ENCODE measurements around the gene TMPRSS6. TPM values are rescaled to one million over a fixed set of nuclear protein-coding genes. Genes with fewer than 3 reads are reported as not detected.

The TMPRSS6 gene
- total RNA-seq, 1 donor, result not detected

DNA sequence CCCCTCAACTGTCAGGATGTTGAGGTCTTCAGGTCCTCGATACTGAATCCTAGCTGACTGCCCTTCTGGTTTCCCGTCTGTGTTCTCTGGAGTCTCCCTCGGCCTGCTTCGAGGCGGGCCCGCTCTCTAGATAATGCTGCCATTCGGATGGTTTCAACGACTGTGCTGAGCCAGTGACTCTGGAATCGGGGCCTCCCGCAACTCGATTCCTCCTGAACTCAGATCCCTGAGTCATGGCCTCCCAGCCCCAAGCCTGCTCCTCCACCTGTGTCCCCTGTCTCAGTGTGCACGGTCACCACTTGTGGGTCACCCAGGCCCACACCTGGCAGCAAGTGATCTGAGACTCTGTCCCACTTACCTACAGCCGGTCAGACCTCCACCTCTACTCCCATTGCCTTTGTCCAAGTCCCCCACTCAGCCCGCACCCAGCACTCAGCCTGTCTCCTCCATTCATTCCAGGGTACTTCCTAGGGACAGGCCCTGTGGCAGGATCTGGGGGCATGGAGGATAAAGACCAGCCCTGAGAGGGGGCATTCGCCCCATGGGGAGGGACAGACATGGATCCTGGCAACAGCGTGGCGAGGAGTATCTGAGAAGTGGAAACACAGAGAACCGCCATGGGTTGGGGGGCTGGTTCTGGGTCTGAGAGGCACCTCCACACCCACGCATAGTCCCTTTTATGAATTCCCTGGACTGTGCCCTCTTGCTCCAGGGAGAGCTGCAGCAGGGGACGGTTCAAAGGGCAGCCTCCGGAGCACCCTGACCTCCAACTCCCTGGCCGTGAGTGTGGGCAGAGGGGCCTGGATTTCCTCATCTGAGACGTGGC lies 75.7 kb downstream of the TMPRSS6 start:
- no peaks in the 10 kb centered on the region for H3K79me2 ChIP-seq (ENCODE audit: insufficient read depth, low read length)
- H3K4me2 ChIP-seq (ENCODE audit: insufficient read depth, low read length), result no peak overlapping the region
- TF ChIP-seq, protein P1, sequence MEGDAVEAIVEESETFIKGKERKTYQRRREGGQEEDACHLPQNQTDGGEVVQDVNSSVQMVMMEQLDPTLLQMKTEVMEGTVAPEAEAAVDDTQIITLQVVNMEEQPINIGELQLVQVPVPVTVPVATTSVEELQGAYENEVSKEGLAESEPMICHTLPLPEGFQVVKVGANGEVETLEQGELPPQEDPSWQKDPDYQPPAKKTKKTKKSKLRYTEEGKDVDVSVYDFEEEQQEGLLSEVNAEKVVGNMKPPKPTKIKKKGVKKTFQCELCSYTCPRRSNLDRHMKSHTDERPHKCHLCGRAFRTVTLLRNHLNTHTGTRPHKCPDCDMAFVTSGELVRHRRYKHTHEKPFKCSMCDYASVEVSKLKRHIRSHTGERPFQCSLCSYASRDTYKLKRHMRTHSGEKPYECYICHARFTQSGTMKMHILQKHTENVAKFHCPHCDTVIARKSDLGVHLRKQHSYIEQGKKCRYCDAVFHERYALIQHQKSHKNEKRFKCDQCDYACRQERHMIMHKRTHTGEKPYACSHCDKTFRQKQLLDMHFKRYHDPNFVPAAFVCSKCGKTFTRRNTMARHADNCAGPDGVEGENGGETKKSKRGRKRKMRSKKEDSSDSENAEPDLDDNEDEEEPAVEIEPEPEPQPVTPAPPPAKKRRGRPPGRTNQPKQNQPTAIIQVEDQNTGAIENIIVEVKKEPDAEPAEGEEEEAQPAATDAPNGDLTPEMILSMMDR (IDR thresholded peaks at IDR 0.05; ENCODE audit: extremely low read depth, low read depth, low read length), result no peak

DNA sequence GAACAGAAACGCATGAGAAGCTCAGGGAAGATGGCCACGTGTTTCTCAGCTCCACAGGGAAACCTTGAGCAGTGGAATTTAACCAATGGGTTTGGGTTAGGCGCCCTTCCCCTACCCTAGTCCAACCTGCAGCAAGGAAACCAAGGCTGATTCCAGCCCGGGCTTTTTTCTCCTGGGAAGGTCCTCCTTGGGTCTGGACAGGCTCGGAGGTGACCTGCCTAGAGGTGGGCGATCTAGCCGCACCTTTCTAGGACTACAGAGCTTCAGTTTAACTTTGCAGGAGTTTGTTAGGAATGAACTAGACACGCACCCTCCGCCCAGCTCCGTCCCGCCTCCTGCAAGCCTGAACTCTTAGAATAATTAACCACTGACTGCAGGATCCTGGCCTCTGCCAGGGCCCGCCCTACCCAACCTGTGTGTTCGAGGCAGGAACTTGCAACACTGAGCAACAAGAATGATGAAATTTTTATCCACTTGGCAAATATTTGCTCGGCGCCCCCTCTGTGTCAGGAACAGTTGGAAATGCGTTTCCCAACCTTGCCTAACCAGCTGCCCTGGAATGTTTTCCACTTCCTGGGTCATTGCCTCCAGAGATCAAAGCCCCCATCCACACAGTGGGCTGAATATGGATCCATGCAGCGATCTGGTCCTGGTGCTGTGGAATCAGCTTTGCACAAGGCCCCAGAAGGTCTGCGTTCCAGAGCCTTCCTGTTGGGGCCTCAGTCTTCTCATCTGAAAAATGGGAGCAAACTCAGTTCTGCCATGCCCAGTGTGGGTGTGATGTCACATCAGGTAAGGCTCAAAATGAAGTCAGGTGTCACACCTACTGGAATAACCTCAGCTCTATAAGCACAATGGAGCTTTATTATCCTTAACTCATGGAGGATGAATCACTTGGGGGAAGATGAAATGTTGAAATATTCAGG lies 76.7 kb downstream of the TMPRSS6 start:
- Histone ChIP-seq H3K27ac (ENCODE audit: low read depth, low read length) (no peak overlapping the region), H3K9me3 (ENCODE audit: low read depth, low read length) (no peaks in the 10 kb centered on the region), H2AFZ (ENCODE audit: low read length) (no peak overlapping the region), H3K4me2 (ENCODE audit: insufficient read depth, low read length) (no peak overlapping the region), H3K36me3 (ENCODE audit: insufficient read depth, low read length) (peaks cover 2% of the 10 kb centered on the region), H3K27me3 (ENCODE audit: insufficient read depth, low read length) (peaks cover 8% of the 10 kb centered on the region), H3K79me2 (ENCODE audit: insufficient read depth, low read length) (no peaks in the 10 kb centered on the region), H4K20me1 (ENCODE audit: insufficient read depth, low read length) (no peaks in the 10 kb centered on the region), H3K4me3 (ENCODE audit: insufficient read depth, low read length) (no peak overlapping the region), H3K4me1 (ENCODE audit: insufficient read depth, low read length) (peaks cover 7% of the 10 kb centered on the region)
- TF ChIP-seq, protein P1 (IDR thresholded peaks at IDR 0.05; ENCODE audit: extremely low read depth, low read depth, low read length), result no peak
- DNase-seq (ENCODE audit: insufficient read length, low spot score, missing footprints), result peak; percentile 48

More for the DNA sequence above, 75.7 kb downstream of the TMPRSS6 start:
- Histone ChIP-seq H3K27me3 (ENCODE audit: insufficient read depth, low read length) (peaks cover 8% of the 10 kb centered on the region), H3K9me3 (ENCODE audit: low read depth, low read length) (no peaks in the 10 kb centered on the region), H3K36me3 (ENCODE audit: insufficient read depth, low read length) (no peaks in the 10 kb centered on the region), H3K4me1 (ENCODE audit: insufficient read depth, low read length) (peaks cover 7% of the 10 kb centered on the region), H4K20me1 (ENCODE audit: insufficient read depth, low read length) (no peaks in the 10 kb centered on the region), H3K4me3 (ENCODE audit: insufficient read depth, low read length) (no peak overlapping the region), H3K27ac (ENCODE audit: low read depth, low read length) (no peak overlapping the region), H2AFZ (ENCODE audit: low read length) (no peak overlapping the region)
- DNase-seq (ENCODE audit: insufficient read length, low spot score, missing footprints), result peak; percentile 8

DNA sequence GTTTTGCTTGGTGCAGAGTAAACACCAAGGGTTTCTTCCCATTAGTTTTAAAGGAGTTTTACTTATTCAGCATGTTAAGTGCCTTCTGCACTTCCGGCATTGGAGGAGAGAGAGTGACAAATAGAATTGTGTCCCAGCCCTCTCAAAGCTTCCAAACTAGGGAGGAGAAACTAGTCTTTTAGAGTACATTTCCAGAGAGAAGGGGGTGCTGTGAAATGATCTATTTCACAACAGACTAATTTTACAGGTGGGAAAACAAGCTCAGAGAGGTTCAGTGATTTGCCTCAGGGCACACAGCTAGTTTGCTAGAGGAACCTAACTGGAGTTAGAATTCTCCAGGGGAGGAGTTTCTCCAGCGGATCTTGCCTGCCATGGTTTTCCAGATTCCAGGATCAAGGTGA lies 77.4 kb downstream of the TMPRSS6 start:
- Histone ChIP-seq H3K4me2 (ENCODE audit: insufficient read depth, low read length) (no peak overlapping the region), H3K4me3 (ENCODE audit: insufficient read depth, low read length) (no peak overlapping the region), H3K27me3 (ENCODE audit: insufficient read depth, low read length) (peaks cover 7% of the 10 kb centered on the region), H3K27ac (ENCODE audit: low read depth, low read length) (no peak overlapping the region), H2AFZ (ENCODE audit: low read length) (no peak overlapping the region), H3K4me1 (ENCODE audit: insufficient read depth, low read length) (peaks cover 7% of the 10 kb centered on the region), H3K36me3 (ENCODE audit: insufficient read depth, low read length) (peaks cover 6% of the 10 kb centered on the region), H3K79me2 (ENCODE audit: insufficient read depth, low read length) (no peaks in the 10 kb centered on the region), H4K20me1 (ENCODE audit: insufficient read depth, low read length) (no peaks in the 10 kb centered on the region), H3K9me3 (ENCODE audit: low read depth, low read length) (no peaks in the 10 kb centered on the region)
- TF ChIP-seq, protein P1 (IDR thresholded peaks at IDR 0.05; ENCODE audit: extremely low read depth, low read depth, low read length), result no peak
- peak; percentile 22 for DNase-seq (ENCODE audit: insufficient read length, low spot score, missing footprints)
